ENCODE data around the gene TPSD1.
"Not testable (repeated sequence)": the region's sequence is repeated elsewhere in the genome, so short reads cannot be mapped to it uniquely, and the experiment has no call there.

The TPSD1 gene

DNA sequence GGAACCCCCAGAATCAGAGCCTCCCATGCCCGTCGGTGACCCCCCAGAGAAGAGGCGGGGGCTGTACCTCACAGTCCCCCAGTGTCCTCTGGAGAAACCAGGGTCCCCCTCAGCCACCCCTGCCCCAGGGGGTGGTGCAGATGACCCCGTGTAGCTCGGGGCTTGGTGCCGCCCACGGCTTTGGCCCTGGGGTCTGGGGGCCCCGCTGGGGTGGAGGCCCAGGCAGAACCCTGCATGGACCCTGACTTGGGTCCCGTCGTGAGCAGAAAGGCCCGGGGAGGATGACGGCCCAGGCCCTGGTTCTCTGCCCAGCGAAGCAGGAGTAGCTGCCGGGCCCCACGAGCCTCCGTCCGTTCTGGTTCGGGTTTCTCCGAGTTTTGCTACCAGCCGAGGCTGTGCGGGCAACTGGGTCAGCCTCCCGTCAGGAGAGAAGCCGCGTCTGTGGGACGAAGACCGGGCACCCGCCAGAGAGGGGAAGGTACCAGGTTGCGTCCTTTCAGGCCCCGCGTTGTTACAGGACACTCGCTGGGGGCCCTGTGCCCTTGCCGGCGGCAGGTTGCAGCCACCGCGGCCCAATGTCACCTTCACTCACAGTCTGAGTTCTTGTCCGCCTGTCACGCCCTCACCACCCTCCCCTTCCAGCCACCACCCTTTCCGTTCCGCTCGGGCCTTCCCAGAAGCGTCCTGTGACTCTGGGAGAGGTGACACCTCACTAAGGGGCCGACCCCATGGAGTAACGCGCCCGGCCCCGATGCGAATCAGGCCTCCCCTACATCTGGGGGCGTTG lies 34.8 kb upstream of the TPSD1 start:
- no peak for DNase-seq (ENCODE audit: low spot score)

- DNase-seq (ENCODE audit: low spot score) = no peak
These were observed 34.0 kb upstream of the TPSD1 start for GRCh38 chr16:1221628-1222552.

DNA sequence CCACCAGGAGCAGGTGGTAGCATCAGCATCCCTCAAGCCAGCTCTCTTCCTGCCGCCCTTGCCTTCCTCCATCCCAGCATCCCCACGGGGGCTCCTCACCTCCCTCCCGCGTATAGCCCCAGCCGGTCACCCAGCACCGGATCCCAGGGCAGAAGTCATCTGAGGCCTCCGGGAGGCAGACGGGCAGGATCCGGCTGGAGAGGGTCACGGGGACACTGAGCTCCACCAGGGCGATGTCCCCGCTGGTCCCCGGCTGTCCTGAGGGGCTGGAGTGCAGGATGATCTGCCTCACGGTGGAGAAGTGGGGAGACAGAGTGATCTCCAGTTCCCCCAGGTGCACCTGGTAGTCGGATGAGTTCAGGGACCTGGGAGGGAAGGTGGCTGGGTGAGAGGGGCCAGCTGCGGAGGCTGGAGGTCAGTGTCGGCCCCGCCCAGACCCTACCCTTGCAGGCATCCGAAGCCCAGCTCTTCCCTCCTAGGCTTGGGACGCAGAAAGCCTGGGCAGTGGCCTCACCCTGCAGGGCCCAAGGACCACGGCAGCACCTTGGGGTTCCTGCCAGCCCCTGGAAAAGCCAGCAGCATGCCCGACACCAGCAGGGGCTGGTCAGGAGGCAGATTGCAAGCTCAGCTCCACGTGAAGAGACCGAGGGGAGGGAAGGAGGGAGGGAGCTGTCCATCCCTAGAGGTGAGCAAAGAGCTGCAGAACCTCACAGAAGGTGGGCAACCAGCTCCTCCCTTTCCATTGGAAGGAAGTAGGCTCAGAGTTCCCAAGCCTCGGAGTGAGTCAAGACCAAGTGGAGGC lies 33.1 kb upstream of the TPSD1 start:
- no peak for DNase-seq (ENCODE audit: low spot score)

- no peak for DNase-seq (ENCODE audit: low spot score)
These were observed 32.3 kb upstream of the TPSD1 start for GRCh38 chr16:1223355-1224214.

DNA sequence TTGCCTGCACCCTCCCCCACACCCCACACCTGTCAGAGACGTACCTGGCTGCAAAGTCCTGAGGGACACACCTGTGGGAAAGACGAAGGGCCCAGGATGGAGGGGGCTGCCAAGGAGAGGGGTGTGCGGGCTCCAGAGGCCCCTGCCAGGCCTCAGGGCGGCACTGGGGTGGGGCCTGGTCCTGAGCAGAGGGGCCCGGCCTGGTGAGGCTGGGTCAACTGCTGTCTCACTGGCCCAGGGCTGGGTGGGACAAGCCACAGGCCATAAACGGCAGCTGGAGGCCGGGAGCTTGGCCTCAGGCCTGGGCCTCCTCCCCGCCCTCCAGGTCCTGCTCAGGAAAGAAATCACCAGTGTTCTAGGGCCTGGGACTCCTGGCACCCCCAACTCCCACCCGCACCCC lies 31.3 kb upstream of the TPSD1 start:
- no peak for DNase-seq (ENCODE audit: low spot score)

GRCh38 chr16:1225051-1225451 lies 30.8 kb upstream of the TPSD1 start, which contains the start of gene TPSG1:
Gene TPSG1 (minus strand): TSS chr16:1225268. CDS start chr16:1225252, 16 bp downstream.
- no peak for DNase-seq (ENCODE audit: low spot score)

- DNase-seq (ENCODE audit: low spot score) = not testable (repeated sequence)
These were observed 30.0 kb upstream of the TPSD1 start for GRCh38 chr16:1225728-1226311.

- DNase-seq (ENCODE audit: low spot score) = not testable (repeated sequence)
These were observed 29.2 kb upstream of the TPSD1 start for GRCh38 chr16:1226692-1227091.

GRCh38 chr16:1228227-1228626 lies 27.6 kb upstream of the TPSD1 start:
- DNase-seq (ENCODE audit: low spot score) = not testable (repeated sequence)

DNA sequence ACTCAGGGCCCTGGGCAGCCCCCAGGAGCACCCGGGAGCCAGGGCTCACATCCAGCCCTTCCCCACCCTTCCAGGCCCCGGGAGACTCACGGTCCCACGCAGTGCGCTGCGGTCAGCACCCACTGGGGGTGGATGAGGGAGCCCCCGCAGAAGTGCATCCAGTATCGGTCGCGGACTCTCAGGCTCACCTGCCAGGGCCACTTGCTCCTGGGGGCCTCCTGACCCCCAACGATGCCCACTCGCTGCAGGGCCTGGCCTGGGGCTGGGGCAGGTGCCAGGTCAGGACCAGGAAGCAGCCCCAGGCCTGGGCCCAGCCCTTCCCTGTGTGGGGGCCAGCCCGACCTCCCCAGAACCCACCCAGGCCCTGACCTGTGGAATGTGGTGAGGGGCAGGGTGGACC lies 26.4 kb upstream of the TPSD1 start:
- not testable (repeated sequence) for DNase-seq (ENCODE audit: low spot score)

- DNase-seq (ENCODE audit: low spot score) = not testable (repeated sequence)
These were observed 25.8 kb upstream of the TPSD1 start, which contains the start of gene TPSB2 for GRCh38 chr16:1230084-1230470. Gene TPSB2 (minus strand): TSS chr16:1230184. CDS start chr16:1229951, 233 bp downstream.

GRCh38 chr16:1230471-1231212 lies 25.2 kb upstream of the TPSD1 start:
- not testable (repeated sequence) for DNase-seq (ENCODE audit: low spot score)

- DNase-seq (ENCODE audit: low spot score) = not testable (repeated sequence)
These were observed 24.6 kb upstream of the TPSD1 start for GRCh38 chr16:1231301-1231700.

GRCh38 chr16:1232049-1232748 lies 23.7 kb upstream of the TPSD1 start:
- not testable (repeated sequence) for DNase-seq (ENCODE audit: low spot score)

DNA sequence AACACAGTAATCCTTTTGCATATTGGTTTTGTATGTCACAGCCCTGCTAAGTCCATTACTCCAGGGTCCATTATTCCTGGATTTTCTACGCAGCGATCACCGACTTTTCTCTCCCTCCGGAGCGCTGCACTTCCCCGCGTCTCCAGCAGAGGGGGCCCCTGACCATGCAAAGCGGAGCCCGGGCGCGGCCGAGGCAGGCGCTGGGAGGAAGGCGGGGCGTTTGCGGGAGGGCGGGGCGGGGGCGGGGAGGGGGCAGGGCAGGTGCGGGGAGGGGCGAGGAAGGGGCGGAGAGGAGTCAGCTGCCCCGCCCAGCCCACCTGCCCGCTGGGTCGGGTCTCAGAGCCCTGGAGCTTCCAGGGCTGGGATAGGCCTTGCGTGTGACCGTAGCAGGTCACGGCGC lies 19.2 kb upstream of the TPSD1 start:
- not testable (repeated sequence) for DNase-seq (ENCODE audit: low spot score)

- no peak for DNase-seq (ENCODE audit: low spot score)
These were observed 17.9 kb upstream of the TPSD1 start for GRCh38 chr16:1237990-1238389.

DNA sequence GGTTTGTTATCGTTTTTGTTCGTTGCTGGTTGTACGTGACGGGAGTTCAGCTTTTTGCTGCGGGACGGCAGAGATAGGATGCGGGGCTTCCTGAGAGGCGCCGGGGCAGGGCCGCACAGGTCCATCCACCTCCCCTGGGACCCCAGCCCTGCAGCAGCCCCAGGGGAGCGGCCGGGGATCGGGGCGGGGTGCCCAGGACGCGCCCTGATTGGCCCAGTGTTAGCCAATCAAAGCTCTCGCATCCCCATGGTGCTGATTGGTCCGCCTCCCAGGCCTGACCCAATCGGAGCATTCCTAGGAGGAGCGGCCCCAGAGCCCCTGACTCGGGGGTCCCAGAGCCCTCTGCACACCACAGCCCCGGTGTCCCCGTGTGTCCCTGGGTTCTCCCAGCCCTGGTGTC lies 17.0 kb upstream of the TPSD1 start:
- not testable (repeated sequence) for DNase-seq (ENCODE audit: low spot score)

DNA sequence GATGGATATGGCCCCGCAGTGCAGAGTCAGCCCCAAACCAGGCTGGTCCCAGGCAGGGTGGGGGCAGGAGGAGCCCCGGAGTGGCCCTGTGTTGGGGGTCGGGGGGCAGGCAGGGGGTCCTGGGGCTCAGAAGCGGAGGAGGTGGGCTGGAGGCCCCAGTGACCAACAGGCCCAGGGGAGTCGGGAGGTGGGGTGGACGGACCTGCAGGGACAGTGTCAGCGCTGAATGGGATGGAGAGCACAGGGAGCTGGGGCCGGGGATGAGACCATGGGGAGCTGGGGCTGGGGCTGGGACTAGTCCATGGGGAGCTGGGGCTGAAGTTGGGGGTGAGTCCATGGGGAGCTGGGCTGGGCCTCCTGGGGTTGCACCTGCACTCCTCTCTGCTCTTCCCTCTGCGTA lies 16.3 kb upstream of the TPSD1 start:
- not testable (repeated sequence) for DNase-seq (ENCODE audit: low spot score)

DNA sequence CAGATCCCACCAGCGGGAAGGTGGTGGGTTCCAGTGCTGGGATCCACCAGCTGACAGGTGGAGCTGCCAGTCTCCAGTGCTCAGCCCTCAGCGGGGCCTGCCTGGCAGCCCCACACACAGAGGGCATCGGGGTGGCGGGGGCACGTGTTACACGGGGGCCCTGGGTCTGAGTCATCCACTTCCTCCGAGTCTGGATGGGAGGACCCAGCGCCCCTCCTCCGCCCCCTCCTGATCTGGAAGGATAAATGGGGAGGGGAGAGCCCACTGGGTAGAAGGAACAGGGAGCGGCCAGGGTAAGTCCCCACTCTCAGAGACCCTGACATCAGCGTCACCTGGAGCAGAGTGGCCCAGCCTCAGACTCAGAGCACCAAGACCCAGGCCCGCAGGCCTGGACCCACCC lies 15.4 kb upstream of the TPSD1 start, which contains the start of gene TPSAB1:
TSS of gene TPSAB1 (plus strand) at position 270 of the 400 bp plus-strand sequence. CDS start 234 bp downstream, outside the sequence.
- DNase-seq (ENCODE audit: low spot score) = not testable (repeated sequence)
